Putamen (tissue), 1 donor: Measurements from ENCODE around the gene NEK10.
"Not testable (repeated sequence)": the region's sequence is repeated elsewhere in the genome, so short reads cannot be mapped to it uniquely, and the experiment has no call there.

Source experiments
- DNase-seq: peaks from one replicate; pipeline ENCODE4 v3.0.0-alpha.2; 2016; ENCODE audit warnings: low spot score

NEK10 gene

GRCh38 chr3:27311400-27311799 is 57.8 kb downstream of the NEK10 start:
- no peak for DNase-seq

DNA sequence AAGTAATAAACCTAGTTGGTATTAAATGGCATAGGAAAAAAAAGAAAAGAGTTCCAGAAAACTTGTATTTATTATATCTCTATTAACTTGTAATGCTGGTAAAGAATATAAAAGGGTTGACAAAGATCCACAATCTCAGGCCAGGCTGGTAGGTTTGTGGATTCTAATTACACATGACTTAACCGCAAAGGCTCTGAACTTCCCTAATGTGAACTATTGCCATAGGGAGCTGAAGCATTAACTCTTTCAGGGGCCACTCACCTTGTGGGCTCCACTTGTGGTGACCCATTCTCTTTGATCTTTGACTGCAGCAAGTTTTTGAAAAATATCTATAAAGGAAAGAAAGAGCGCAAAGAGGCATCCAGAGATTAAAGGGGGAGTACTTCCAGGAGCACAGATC is 58.5 kb downstream of the NEK10 start:
- DNase-seq: no peak

DNA sequence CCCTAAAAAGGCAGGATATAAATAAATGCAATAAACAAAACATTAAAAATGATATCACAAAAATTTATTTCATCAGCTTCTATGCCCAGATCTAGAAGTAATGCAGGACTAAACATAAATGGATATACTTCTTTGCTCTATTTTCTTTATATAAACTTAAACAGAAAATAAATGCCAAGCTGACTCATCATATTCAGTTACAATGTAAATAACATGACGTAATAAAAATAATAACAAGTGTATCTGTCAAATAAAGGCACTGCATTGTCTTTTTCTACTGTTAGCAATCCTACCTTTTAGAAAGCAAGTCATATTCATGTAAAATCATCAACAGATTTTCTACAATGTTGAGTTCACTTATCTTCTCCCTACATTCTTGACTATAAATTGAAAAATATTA is 61.6 kb downstream of the NEK10 start:
- DNase-seq: no peak

DNA sequence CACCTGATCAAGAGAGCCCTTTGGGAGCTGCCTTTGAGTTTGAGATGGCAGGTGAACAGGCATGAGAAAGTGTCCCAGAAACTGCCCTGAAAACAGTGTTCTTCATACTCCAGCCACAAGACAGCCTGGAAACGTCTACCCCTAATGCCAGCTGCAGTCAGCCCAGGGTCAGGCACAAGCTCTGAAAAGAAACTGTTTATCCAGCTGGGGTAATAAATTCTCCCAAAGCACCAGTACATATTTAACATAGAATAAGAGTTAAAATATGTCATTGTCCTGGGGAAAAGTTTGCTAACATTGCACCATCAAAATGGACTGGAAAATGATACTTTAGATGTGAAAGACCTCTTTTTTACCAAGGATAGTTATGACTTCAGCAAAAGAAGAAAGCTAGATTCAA is 66.3 kb downstream of the NEK10 start:
- no peak for DNase-seq

DNA sequence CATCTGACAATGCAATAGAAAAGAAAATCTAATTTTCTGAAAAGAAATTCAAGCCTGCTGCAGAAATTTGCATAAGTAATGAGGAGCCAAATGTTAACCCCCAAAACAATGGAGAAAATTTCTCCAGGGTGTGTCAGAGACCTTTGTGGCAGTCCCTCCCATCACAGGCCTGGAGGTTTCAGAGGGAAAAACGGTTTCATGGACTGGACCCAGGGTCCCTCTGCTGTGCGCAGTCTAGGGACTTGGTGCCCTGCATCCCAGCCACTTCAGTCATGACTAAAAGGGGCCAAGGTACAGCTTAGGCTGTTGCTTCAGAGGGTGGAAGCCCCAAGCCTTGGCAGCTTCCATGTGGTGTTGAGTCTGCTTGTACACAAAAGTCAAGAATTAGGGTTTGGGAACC is 70.2 kb downstream of the NEK10 start:
- not testable (repeated sequence) for DNase-seq

- DNase-seq: no peak
Measured at GRCh38 chr3:27293939-27294338, 75.2 kb downstream of the NEK10 start.

GRCh38 chr3:27290760-27291159 is 78.4 kb downstream of the NEK10 start:
- no peak for DNase-seq

- DNase-seq: no peak
Measured at GRCh38 chr3:27289769-27290413, 79.3 kb downstream of the NEK10 start.

GRCh38 chr3:27287052-27287451 is 82.1 kb downstream of the NEK10 start:
- no peak for DNase-seq

DNA sequence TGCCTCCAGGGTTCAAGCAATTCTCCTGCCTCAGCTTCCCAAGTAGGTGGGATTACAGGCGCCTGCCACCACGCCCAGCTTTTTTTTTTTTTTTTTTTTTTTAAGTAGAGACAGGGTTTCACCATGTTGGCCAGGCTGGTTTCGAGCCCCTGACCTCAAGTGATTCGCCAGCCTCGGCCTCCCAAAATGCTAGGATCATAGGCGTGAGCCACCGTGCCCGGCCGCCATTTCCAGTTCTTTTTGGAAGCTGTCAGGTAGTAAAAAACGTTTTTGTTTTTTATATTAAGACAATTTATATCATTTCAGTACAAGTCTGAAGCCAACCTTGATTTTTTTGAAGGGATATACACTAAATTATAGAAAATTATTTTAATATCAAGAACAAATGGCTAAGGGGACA is 82.7 kb downstream of the NEK10 start:
- not testable (repeated sequence) for DNase-seq

DNA sequence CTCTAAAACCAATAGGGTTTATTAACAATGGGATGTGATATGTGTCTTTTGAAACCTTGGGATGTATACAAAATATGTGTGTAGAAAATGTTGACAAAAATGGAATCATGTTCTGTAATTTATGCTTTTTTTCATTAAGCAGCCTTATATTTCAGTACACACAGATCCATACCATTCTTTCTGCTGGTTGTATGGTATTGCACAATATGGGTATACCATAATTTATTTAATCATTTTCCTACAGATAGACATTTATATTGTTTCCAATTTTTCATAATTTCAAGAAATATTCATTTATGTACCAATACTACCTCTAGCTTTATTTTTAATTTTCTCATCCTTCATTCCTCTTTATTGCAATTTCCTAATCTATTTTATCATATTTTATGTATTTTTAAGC is 83.5 kb downstream of the NEK10 start:
- no peak for DNase-seq

DNA sequence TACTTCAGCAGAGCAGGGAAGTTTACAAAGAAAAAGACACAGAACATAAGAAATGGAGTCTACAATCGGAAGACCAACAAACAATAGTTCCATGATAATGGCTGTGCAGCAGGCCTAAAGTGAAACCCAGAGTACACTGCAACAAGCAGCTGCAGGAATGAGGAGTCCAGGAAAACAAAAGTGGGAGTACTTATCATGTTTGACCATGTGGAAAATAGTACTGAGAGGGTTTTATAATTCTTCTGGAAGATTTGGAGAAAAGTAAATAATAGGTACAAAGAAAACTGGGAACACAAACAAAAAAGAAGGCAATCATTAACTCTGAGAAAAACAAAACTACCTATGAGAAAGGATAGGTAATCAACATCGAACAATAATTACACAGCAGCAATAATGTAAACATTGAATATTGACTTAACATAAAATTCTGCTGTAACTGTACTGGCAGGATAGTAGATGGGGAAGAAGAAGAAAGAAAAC is 87.5 kb downstream of the NEK10 start:
- no peak for DNase-seq

DNA sequence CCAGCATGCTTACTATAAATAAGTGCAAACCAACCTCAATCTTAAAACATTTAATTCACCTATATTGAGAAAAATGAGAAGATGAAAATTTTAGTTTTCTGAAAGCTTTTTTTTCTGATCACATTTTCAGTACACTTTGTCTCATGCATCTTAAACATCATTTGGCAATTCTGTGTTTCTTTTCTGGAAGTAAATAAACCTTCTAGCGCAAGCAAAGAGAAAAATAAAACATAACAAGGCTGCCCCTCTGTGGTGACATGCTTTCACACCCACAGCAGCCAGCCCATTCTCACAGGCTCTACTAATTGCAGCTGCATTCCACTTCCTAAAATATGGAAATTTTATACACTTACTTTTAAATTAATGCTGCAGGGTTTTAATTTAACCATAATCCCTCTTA is 90.1 kb downstream of the NEK10 start:
- no peak for DNase-seq

- no peak for DNase-seq
Measured at GRCh38 chr3:27278383-27279055, 90.7 kb downstream of the NEK10 start.

DNA sequence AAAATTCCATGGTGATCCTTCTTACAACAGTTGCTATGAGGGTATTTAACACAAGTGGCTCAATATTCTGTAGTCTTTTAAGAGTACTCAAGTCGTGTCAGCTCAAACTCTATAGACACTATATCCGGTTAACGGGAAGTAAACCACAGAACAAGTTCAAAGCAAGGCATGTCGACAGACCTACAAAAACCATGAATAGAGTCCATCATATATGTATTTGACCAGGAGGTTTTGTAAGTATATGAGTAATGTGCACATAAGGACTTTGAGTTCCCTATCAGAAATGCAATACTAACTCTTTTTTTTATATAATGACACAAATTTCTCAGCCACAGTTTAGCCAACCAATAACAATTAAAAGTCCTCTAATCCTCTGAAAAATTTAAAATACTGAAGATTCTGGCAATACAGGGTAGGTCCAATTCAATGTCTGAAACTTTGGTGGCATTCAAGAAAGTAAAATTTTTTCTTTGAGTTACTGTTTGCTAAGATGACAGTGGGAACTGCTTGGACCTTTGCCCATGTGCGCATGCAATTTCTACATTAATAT is 93.7 kb downstream of the NEK10 start:
- no peak for DNase-seq

- no peak for DNase-seq
Measured at GRCh38 chr3:27271890-27272289, 97.3 kb downstream of the NEK10 start.

DNA sequence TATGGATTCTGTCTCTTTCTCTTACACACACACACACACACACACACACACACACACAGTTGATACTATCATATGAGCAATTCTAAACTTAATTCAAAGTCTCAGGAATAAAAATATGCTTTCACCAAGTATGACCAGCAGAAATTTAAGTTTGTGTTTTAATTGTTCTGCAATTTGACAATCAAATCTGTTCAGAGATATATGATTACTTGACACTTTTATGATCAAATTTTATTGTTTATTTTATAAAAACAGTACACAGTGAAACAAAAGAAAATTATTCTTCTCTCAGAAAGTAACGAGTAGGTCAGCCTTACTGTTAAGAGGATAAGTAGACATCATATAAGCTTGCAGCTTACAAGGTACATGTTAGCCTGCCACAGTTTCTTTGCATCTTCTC is 114.3 kb downstream of the NEK10 start:
- DNase-seq: no peak

- no peak for DNase-seq
Measured at GRCh38 chr3:27253831-27254230, 115.4 kb downstream of the NEK10 start.

DNA sequence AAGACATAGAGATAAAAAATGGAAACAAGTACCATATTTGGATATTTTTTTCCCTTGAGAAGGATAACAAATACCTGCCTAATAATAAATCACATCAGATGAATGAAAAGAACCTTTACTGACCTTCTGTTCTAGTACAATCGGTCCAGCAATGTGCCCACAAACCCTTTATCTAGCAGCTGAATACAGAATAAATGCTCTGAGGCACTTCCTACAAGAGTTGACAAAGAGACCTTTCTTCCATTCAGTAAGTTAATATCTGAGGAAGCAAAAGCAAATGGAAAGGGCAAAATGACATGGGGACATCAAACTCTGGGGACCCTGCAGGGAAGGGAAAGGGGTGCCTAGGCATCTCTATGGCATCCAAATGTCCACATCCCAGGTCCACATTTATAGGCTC is 115.8 kb downstream of the NEK10 start:
- no peak for DNase-seq

DNA sequence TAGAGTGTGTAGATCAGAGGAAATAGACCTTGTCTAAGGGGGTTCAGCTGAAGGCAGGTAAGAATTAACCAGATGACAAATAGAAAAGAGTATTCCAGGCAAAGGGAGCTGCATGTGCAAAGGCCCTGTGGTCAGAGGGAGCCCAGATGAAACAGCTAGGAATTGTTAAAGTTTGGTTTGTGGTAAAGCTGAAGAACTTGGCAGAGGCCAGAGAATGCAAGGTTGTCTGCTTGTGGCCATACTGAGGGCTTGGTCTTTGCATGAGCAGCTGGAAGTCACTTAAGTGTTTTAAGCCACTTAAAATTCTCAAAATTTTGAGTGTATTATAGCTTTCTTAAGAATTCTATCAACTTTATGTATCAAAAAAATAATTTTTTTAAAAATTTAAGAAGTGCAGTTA is 116.5 kb downstream of the NEK10 start:
- DNase-seq: no peak

GRCh38 chr3:27244374-27244773 is 124.8 kb downstream of the NEK10 start:
- no peak for DNase-seq

- DNase-seq: no peak
Measured at GRCh38 chr3:27239951-27240350, 129.2 kb downstream of the NEK10 start.

GRCh38 chr3:27228805-27229204 is 140.4 kb downstream of the NEK10 start:
- no peak for DNase-seq

- no peak for DNase-seq
Measured at GRCh38 chr3:27224197-27224596, 145.0 kb downstream of the NEK10 start.
